H9 (cell line): ENCODE data around the gene PLBD1. TPM values are rescaled to one million over a fixed set of nuclear protein-coding genes. Genes with fewer than 3 reads are reported as not detected.

Experiments used
- DNase-seq: peaks from one replicate; pipeline ENCODE4 v3.0.0-alpha.2; 2017
- H2AFZ ChIP-seq: one replicate; pipeline ENCODE4 v1.6.1; 2013; ENCODE audit warnings: mild to moderate bottlenecking, low read length, control low read depth, moderate library complexity
- H2AK5ac ChIP-seq: 2 replicates; pipeline ENCODE4 v1.6.1; 2013; ENCODE audit warnings: low read length, control low read depth, mixed read lengths; ENCODE audit not compliant: insufficient read length
- H2BK120ac ChIP-seq: one replicate; pipeline ENCODE4 v1.6.1; 2013; ENCODE audit warnings: low read depth, mild to moderate bottlenecking, low read length, control low read depth, inconsistent platforms; ENCODE audit not compliant: poor library complexity, severe bottlenecking
- H2BK12ac ChIP-seq: 2 replicates; pipeline ENCODE4 v1.6.1; 2013; ENCODE audit warnings: low read length, control low read depth, mixed read lengths, low read depth; ENCODE audit not compliant: insufficient read length
- H2BK15ac ChIP-seq: 2 replicates; pipeline ENCODE4 v1.6.1; 2013; ENCODE audit warnings: low read depth, low read length, control low read depth
- H2BK20ac ChIP-seq: one replicate; pipeline ENCODE4 v1.6.1; 2013; ENCODE audit warnings: low read depth, mild to moderate bottlenecking, low read length, control low read depth, inconsistent platforms; ENCODE audit not compliant: poor library complexity, severe bottlenecking
- H2BK5ac ChIP-seq: 2 replicates; pipeline ENCODE4 v1.6.1; 2013; ENCODE audit warnings: low read length, control low read depth, mixed read lengths; ENCODE audit not compliant: insufficient read length
- H3K14ac ChIP-seq: 2 replicates; pipeline ENCODE4 v1.6.1; 2013; ENCODE audit warnings: low read length, control low read depth; ENCODE audit not compliant: insufficient read depth
- H3K18ac ChIP-seq: 2 replicates; pipeline ENCODE4 v1.6.1; 2013; ENCODE audit warnings: low read depth, mild to moderate bottlenecking, mixed read lengths, low read length, control low read depth; ENCODE audit not compliant: insufficient read length
- H3K23ac ChIP-seq: 2 replicates; pipeline ENCODE4 v1.6.1; 2013; ENCODE audit warnings: low read length, control low read depth, mixed read lengths, low read depth; ENCODE audit not compliant: insufficient read length
- H3K23me2 ChIP-seq: 2 replicates; pipeline ENCODE4 v1.6.1; 2013; ENCODE audit warnings: low read depth, mild to moderate bottlenecking, mixed read lengths, low read length, control low read depth; ENCODE audit not compliant: insufficient read length, poor library complexity, severe bottlenecking
- H3K27ac ChIP-seq: 2 replicates; pipeline ENCODE4 v1.5.1; 2013; ENCODE audit warnings: low read length, control low read depth, mixed read lengths, low read depth; ENCODE audit not compliant: insufficient read length
- H3K27me3 ChIP-seq: 2 replicates; pipeline ENCODE4 v1.6.1; 2013; ENCODE audit warnings: low read length, control low read depth, inconsistent platforms; ENCODE audit not compliant: insufficient read depth
- H3K4ac ChIP-seq: 2 replicates; pipeline ENCODE4 v1.6.1; 2013; ENCODE audit warnings: low read depth, mild to moderate bottlenecking, control low read depth, inconsistent platforms, low read length, moderate library complexity
- H3K4me1 ChIP-seq: 2 replicates; pipeline ENCODE4 v1.6.1; 2013; ENCODE audit warnings: low read length, control low read depth, inconsistent platforms; ENCODE audit not compliant: insufficient read depth
- H3K4me2 ChIP-seq: 2 replicates; pipeline ENCODE4 v1.6.1; 2013; ENCODE audit warnings: low read length, control low read depth, mixed read lengths; ENCODE audit not compliant: insufficient read length, insufficient read depth
- H3K56ac ChIP-seq: 2 replicates; pipeline ENCODE4 v1.6.1; 2013; ENCODE audit warnings: low read depth, mild to moderate bottlenecking, mixed read lengths, low read length, control low read depth; ENCODE audit not compliant: insufficient read length
- H3K79me1 ChIP-seq: 2 replicates; pipeline ENCODE4 v1.6.1; 2013; ENCODE audit warnings: low read depth, mild to moderate bottlenecking, moderate library complexity, low read length, control low read depth, inconsistent platforms; ENCODE audit not compliant: insufficient read depth, poor library complexity, severe bottlenecking
- H3K79me2 ChIP-seq: 2 replicates; pipeline ENCODE4 v1.6.1; 2013; ENCODE audit warnings: low read length, control low read depth, inconsistent platforms; ENCODE audit not compliant: insufficient read depth
- H3K9ac ChIP-seq: 2 replicates; pipeline ENCODE4 v1.6.1; 2013; ENCODE audit warnings: low read length, control low read depth, mixed read lengths; ENCODE audit not compliant: insufficient read length; ENCODE audit errors: extremely low read depth
- H3K9me3 ChIP-seq: one replicate; pipeline ENCODE4 v1.6.1; 2013; ENCODE audit warnings: low read depth, low read length, inconsistent platforms; ENCODE audit not compliant: control insufficient read depth
- H3T11ph ChIP-seq: one replicate; pipeline ENCODE4 v1.6.1; 2013; ENCODE audit warnings: mild to moderate bottlenecking, low read length, control low read depth, inconsistent platforms
- H4K20me1 ChIP-seq: one replicate; pipeline ENCODE4 v1.6.1; 2013; ENCODE audit not compliant: control insufficient read depth, insufficient read length, insufficient read depth
- H4K5ac ChIP-seq: 2 replicates; pipeline ENCODE4 v1.6.1; 2013; ENCODE audit warnings: low read depth, mild to moderate bottlenecking, mixed read lengths, low read length, control low read depth; ENCODE audit not compliant: insufficient read length
- H4K8ac ChIP-seq: replicated peaks from 2 replicates; pipeline ENCODE4 v1.6.1; 2013; ENCODE audit warnings: low read length, control low read depth, mixed read lengths, low read depth; ENCODE audit not compliant: insufficient read length
- H4K91ac ChIP-seq: 2 replicates; pipeline ENCODE4 v1.6.1; 2013; ENCODE audit warnings: low read depth, mild to moderate bottlenecking, moderate library complexity, mixed read lengths, low read length, control low read depth; ENCODE audit not compliant: insufficient read length
- H3K27ac Mint-ChIP-seq, 3 experiments: 2 replicates in 2 of 3; 3 replicates in 1 of 3; pipeline ENCODE4 v1.8.0; 2020 to 2021; ENCODE audit warnings: mixed read lengths in 3 of 3, mild to moderate bottlenecking in 1 of 3, moderate library complexity in 1 of 3
- H3K27me3 Mint-ChIP-seq: 2 replicates; pipeline ENCODE4 v1.8.0; 2021; ENCODE audit warnings: low read depth, mild to moderate bottlenecking, moderate library complexity, mixed read lengths
- H3K36me3 Mint-ChIP-seq, 3 experiments: 2 replicates in 2 of 3; 3 replicates in 1 of 3; pipeline ENCODE4 v1.8.0; 2020 to 2021; ENCODE audit warnings: low read depth in 3 of 3, mixed read lengths in 3 of 3; ENCODE audit not compliant: insufficient read depth in 1 of 3
- H3K4me1 Mint-ChIP-seq, 2 experiments: 2 replicates each; pipeline ENCODE4 v1.8.0; 2020; ENCODE audit warnings: mixed read lengths in 2 of 2
- H3K4me3 Mint-ChIP-seq, 2 experiments: 2 replicates in 1 of 2; 3 replicates in 1 of 2; pipeline ENCODE4 v1.8.0; 2020 to 2021; ENCODE audit warnings: mild to moderate bottlenecking in 2 of 2, mixed read lengths in 2 of 2, moderate library complexity in 1 of 2
- H3K9me3 Mint-ChIP-seq, 2 experiments: 2 replicates in 1 of 2; 3 replicates in 1 of 2; pipeline ENCODE4 v1.8.0; 2020; ENCODE audit warnings: mild to moderate bottlenecking in 2 of 2, mixed read lengths in 2 of 2, moderate library complexity in 1 of 2
- CTCF ChIP-seq: fragments of 200-600 bp; sonication (generic); conservative IDR thresholded peaks from 3 replicates; pipeline ENCODE4 v1.8.0; 2021; ENCODE audit warnings: antibody characterized with exemption, mild to moderate bottlenecking
- WGBS: extraction: QIAGEN DNeasy Blood & Tissue Kit; methylation state at CpG from one replicate; pipeline ENCODE4 v1.1.7; 2013; ENCODE audit warnings: missing lambda C conversion rate, low lambda C conversion rate, mixed read lengths; ENCODE audit not compliant: insufficient read length; ENCODE audit errors: extremely low coverage; 5-methylcytosine and 5-hydroxymethylcytosine counted together
- total RNA-seq: library from RNA; stranded (reverse); gene quantifications from 2 replicates; pipeline ENCODE4 v1.2.1, GENCODE V29; 2021

The PLBD1 gene
- total RNA-seq, 1 experiment from 2014 or later = 15.5 TPM

DNA sequence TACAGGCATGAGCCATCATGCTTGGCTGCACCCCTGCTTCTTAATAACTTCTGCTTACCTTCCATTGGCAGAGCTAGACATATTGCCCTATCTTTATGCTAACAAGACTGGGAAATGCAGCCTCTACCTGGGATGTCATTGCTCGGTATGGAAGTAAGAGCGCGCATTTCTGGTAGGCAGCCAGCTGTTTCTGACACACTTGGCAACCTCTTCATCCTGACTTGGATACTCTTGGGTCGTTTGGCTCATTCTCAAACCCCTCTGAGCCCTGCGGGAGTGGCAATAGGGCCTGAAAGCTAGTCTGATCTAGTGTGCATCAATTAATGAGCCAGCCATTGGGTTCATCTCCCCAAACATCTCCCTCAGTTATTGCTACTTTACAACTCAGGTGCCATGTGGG is 5.4 kb upstream of the PLBD1 start:
- no peak for TF ChIP-seq CTCF
- H4K20me1 ChIP-seq = no peaks in the 10 kb centered on the region
- no CpG with 5 or more reads among the region's 5 CpGs for WGBS
- H3T11ph ChIP-seq = no peak overlapping the region
- no peak overlapping the region for H2AFZ ChIP-seq
- H2BK12ac ChIP-seq = no peak overlapping the region
- peaks cover 6% of the 10 kb centered on the region; the same call in 1 of the 2 replicates for H3K4me1 ChIP-seq
- no peak overlapping the region for H3K4ac ChIP-seq
- H3K56ac ChIP-seq = no peak overlapping the region
- no peak overlapping the region for H3K9ac ChIP-seq
- no peaks in the 10 kb centered on the region for H3K23me2 ChIP-seq
- DNase-seq = no peak
- H3K23ac ChIP-seq = no peak overlapping the region
- H3K79me1 ChIP-seq = no peaks in the 10 kb centered on the region
- no peak overlapping the region for H4K5ac ChIP-seq
- no peak overlapping the region for H4K91ac ChIP-seq
- H3K18ac ChIP-seq = no peak overlapping the region
- no peak overlapping the region for H3K14ac ChIP-seq
- no peaks in the 10 kb centered on the region for H3K9me3 Mint-ChIP-seq
- H3K79me2 ChIP-seq = no peaks in the 10 kb centered on the region
- no peaks in the 10 kb centered on the region; the same call in 1 of the 2 replicates for H3K27me3 ChIP-seq
- H3K36me3 Mint-ChIP-seq = peaks cover 0 to 2% (median 0%) of the 10 kb centered on the region in 3 experiments; a peak in 1 of 7 replicates
- H3K4me3 Mint-ChIP-seq = no peak overlapping the region
- peaks cover 5 to 17% of the 10 kb centered on the region in 2 experiments for H3K4me1 Mint-ChIP-seq
- no peak overlapping the region for H3K4me2 ChIP-seq
- H3K27ac Mint-ChIP-seq = no peak overlapping the region
- no peak overlapping the region for H2AK5ac ChIP-seq
- H2BK20ac ChIP-seq = no peak overlapping the region
- H4K8ac ChIP-seq = no peak overlapping the region
- no peak overlapping the region for H2BK5ac ChIP-seq
- H2BK120ac ChIP-seq = no peak overlapping the region
- H3K27me3 Mint-ChIP-seq = peaks cover 7% of the 10 kb centered on the region
- H3K9me3 ChIP-seq = no peaks in the 10 kb centered on the region
- H2BK15ac ChIP-seq = no peak overlapping the region
- no peak overlapping the region for H3K27ac ChIP-seq
